Pericardium fibroblast (primary cell): ENCODE data around the gene DEFB123. TPM values are rescaled to one million over a fixed set of nuclear protein-coding genes. Genes with fewer than 3 reads are reported as not detected.

Experiments
- total RNA-seq: library from RNA; depleted of rRNA; stranded (reverse); fragments of >200 nt; gene quantifications from 2 replicates; pipeline ENCODE4 v1.2.3, GENCODE V29; 2015

Gene DEFB123, protein sequence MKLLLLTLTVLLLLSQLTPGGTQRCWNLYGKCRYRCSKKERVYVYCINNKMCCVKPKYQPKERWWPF
- total RNA-seq, result not detected in 2 replicates

DNA sequence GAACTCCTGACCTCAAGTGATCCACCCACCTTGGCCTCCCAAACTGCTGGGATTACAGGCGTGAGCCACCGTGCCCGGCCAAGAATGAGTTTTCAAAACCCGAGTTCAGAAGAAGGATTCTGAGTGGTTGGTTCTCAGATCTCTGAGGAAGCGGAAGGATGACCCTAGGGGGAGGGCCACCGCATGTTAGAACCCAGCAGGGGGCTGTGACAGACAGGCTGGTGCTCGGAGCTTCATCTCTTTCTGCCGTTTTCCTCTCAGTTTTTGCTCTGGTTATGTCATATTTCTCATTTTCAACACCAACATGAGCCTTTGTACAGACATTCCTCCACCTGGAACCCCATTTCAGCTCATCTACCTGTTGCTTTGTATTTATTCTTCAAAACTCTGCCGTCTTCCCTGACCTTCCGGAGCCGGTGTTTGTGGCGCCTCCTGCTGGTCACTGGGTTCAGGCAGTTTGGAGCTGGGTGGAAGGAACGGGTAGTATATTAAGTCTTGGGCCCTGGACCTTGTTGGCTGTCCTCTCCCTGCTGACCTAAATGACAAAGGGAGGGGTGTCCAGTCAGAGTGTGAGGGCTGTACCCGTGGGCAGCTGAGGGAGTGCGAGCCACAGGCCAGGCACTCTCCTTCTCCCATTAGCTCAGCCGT, at the start of gene DEFB123:
TSS of gene DEFB123 (plus strand) at position 621 of the 648 bp plus-strand sequence. CDS start 67 bp downstream, outside the sequence.

DNA sequence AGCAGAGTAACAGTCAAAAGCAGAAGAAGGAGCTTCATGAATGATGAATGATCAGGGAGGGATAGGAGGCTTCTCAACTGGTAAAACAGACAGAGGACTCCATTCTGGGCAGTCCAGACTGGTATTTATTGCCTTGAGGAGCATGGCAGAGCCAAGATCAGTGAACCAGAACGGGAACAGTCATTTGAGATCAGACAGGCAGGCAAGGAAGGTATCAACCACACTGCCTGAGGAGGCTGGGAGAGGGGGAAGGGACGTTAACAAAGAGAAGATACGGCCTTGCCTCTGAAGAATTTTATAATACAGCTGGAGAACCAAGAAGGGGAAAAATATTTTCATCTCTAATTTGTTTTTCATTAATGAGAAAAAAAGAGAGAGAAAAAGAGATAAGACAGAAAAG, 34.3 kb upstream of the DEFB123 start, which contains the start of gene DEFB121:
TSS of gene DEFB121 (minus strand) at position 101 of the 400 bp plus-strand sequence. CDS start at position 38, 63 bp downstream.

DNA sequence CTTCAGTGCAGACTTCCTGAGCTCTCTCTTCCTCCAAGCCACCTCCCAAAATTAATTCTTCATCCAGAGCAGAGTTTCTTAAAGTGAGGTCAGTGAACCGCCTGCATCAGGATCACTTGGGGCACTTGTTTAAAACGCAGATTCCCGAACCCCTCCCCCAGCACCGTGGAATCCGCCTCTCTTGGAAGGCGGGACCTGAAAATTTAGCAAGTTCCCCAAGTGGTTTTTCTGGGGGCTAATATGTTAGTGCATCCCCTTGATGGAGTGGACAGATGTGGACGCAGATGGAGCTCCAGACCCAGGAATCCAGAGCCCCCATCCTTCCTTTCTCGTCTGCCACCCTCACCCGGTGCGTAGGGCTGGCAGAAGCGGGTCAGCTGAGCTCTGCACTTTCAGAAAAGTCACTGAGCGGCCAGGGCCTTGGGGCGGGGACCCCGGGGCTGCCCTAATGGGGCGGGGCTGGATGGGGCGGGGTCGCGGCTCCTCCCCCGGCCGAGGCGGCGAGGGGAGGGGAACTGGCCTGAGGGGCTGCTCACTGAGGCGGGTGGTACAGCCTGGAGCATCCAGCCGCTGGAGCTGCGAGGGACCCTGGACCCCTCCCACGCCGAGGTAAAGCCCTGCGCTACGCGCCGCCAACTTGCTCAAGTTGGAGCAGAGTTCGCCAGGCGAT, 34.5 kb downstream of the DEFB123 start, which contains the start of the genes DEFB124 and REM1:
TSS of gene DEFB124 (minus strand) at position 370 of the 670 bp plus-strand sequence. CDS start 2,114 bp downstream, outside the sequence.
TSS of gene REM1 (plus strand) at position 531 of the 670 bp plus-strand sequence. CDS start 1,158 bp downstream, outside the sequence.

Other genes starting within 250 kb of the DEFB123 start
- gene DEFB115, start 183.0 kb upstream of the DEFB123 start, total RNA-seq, result not detected in 2 replicates
- not detected in 2 replicates for gene DEFB116, start 132.0 kb upstream of the DEFB123 start, total RNA-seq
- not detected in 2 replicates for gene DEFB118, start 72.0 kb upstream of the DEFB123 start, total RNA-seq
- not detected in 2 replicates for gene DEFB119, start 50.0 kb upstream of the DEFB123 start, total RNA-seq
- not detected in 2 replicates for gene DEFB121, start 34.4 kb upstream of the DEFB123 start, total RNA-seq
- gene DEFB124, start 34.5 kb downstream of the DEFB123 start, total RNA-seq, result 2.1 TPM in 1 of 2 replicates, not detected in the other
- gene REM1, start 34.7 kb downstream of the DEFB123 start, total RNA-seq, result 1.1 and 4.1 TPM in 2 replicates
- gene HM13, start 73.8 kb downstream of the DEFB123 start, total RNA-seq, result 80.9 and 109 TPM in 2 replicates
- gene ID1, start 164.7 kb downstream of the DEFB123 start, total RNA-seq, result 150 and 254 TPM in 2 replicates
- gene COX4I2, start 197.3 kb downstream of the DEFB123 start, total RNA-seq, result 0.23 TPM in 1 of 2 replicates, not detected in the other